Posterior vena cava (tissue), 2 donors: Measurements from ENCODE around the gene SCYL2. TPM values are rescaled to one million over a fixed set of nuclear protein-coding genes. Genes with fewer than 3 reads are reported as not detected.

Experiments
- DNase-seq: peaks from one replicate; pipeline ENCODE4 v3.0.0-alpha.2; 2020; ENCODE audit warnings: low spot score
- intact Hi-C, 2 donors: fragments of 100-400 bp; cut with DNase I; formaldehyde crosslinking; loops; one replicate each; pipeline versions ENCODE4 v1.14.1 to v1.14.2; 2022 to 2023
- total RNA-seq, 2 donors: library from RNA; stranded (reverse); fragmentation: NEBNext Ultra II Directional; extraction: Animal tissue kit (Norgen Biotek cat#: 25700); gene quantifications; one replicate each; pipeline ENCODE4 v1.2.1, GENCODE V29; 2021
- donor health status: DM: yes; HTN: yes; CAD: no.
- donor health status: DM: yes; HTN: yes; CAD: no.

The SCYL2 gene
- total RNA-seq, 2 donors from 2014 or later = 40.4 to 55.1 TPM

DNA sequence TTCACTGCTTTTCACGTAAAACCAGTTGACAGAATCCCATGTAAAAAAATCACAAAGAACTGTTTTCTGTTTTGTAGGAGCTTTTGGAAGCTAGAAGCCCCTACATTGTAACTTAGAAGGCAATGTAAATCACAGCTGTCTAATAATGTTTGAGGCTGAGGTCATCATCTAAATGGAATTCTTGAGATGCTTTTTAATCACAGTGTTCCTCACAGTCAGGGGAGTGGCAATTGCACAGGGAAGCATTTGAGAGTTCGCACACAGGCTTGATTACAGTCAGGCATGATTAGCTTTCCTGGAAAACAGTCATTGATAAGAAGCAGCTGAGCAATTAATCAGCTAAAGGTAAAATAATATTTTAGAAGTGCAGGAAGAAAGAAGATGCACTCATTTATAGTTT is 92.8 kb downstream of the SCYL2 start:
- no peak for DNase-seq
- intact Hi-C loops = no loop called here

- DNase-seq = no peak
- intact Hi-C loops = no loop called here
Measured at GRCh38 chr12:100360450-100360849, 93.5 kb downstream of the SCYL2 start.

- no peak for DNase-seq
- intact Hi-C loops = no loop called here
Measured at GRCh38 chr12:100364324-100364723, 97.3 kb downstream of the SCYL2 start.

DNA sequence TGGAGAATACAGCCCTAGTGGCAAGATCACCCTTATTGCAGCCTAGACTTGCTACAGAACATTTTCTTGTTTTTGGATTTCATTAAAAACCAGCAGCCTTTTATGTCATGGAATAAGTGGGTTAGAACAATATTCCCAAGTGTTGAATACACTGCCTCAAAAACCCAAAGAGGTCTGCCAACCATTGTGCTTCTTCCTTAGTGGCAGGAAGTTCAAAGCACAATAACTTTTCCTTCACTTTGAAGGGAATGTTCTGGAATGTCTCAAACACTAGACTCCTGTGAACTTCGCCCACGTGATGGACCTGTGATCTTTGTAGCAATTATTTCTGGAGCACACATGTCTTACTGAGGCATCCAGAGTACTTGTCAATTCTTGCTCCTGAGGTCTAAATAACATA is 98.4 kb downstream of the SCYL2 start:
- no peak for DNase-seq
- intact Hi-C loops = no loop called here

DNA sequence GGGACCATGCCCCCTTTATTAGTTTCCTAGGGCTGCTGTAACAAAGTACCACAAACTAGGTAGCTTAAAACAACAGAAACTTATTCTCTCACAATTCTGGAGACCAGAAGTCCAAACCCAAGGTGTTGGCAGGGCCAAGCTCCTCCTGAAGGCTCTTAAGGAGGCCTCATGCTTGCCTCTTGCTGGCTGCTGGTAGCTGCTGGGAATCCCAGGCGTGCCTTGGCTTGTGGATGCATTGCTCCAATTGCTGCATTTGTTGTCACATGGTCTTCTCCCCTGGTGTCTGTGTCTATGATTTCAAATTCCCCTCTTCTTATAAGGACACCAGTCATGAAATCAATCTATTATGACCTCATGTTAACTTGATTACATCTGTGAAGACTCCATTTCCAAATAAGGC is 101.1 kb downstream of the SCYL2 start:
- intact Hi-C loops = no loop called here
- no peak for DNase-seq

- intact Hi-C loops = loop anchor here in 1 of 2 donors (10.0 kb wide), 1 partner anchor 184 kb away; no protein-coding TSS in a partner anchor
- DNase-seq = no peak
Measured at GRCh38 chr12:100371146-100371545, 104.2 kb downstream of the SCYL2 start.

GRCh38 chr12:100372853-100373640 is 106.1 kb downstream of the SCYL2 start:
- intact Hi-C loops = loop anchor here in 1 of 2 donors (10.0 kb wide), 1 partner anchor 182 kb away; no protein-coding TSS in a partner anchor

GRCh38 chr12:100375038-100375735 is 108.2 kb downstream of the SCYL2 start:
- intact Hi-C loops = loop anchor here in 1 of 2 donors (10.0 kb wide), 1 partner anchor 180 kb away; no protein-coding TSS in a partner anchor

More at GRCh38 chr12:100372853-100373640, 106.1 kb downstream of the SCYL2 start:
- no peak for DNase-seq

DNA sequence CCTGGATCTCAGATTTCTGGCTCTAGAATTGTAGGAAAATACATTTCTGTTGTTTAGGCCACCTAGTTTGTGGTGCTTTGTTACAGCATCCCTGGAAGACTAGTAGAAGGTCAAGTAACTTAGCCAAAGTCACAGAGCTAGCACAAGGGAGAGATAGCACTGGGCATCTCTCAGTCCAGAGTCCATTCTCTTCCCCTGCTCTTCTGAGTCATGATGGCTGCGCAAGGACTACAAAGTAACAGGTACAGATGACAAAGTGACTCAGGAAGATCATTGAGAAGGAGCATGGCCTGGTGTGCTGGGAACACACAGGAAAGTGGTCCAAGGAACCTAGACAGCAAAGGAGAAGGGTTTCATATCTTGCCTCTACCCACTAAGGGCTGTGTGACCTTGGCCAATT is 109.2 kb downstream of the SCYL2 start:
- intact Hi-C loops = loop anchor here in 1 of 2 donors (10.0 kb wide), 1 partner anchor 179 kb away; no protein-coding TSS in a partner anchor
- no peak for DNase-seq

More at GRCh38 chr12:100375038-100375735, 108.2 kb downstream of the SCYL2 start:
- DNase-seq = peak; percentile 85

DNA sequence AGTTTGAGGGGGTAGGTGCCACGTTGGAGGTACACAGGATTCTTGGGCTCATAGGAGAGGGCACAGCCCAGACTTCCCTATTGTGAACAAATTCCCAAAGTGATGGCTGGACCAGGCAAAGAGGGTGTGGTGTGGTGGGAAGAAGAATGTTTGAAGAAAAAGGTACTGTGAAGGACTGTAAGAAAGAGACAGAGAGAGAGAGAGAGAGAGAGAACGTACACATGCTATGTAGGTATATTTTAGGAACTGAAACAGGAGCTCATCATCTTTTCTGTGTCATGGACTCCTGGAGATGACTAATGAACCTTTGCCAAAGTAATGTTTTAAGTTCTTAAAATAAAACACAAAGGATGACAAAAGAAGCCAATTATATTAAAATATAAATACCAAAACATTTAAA is 114.4 kb downstream of the SCYL2 start:
- no peak for DNase-seq
- intact Hi-C loops = no loop called here

DNA sequence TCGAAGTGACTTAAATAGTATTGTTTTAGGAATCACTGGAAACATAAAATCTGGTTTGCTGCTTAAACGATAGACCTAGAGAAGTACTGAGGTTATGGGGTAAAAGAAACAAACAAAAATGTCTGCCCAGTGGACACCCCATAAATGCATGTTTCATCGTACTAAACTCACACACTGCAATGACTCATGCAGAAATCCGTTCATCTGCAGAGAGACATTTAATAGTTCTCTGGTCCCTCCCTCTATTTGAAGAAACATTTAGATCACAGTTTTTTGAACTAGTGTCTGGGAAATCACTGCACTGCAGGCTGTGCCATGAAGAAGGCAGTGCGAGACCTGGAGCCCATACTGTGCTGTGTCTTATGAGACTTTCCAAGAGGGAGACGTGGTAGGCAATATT is 115.4 kb downstream of the SCYL2 start:
- no peak for DNase-seq
- intact Hi-C loops = no loop called here

DNA sequence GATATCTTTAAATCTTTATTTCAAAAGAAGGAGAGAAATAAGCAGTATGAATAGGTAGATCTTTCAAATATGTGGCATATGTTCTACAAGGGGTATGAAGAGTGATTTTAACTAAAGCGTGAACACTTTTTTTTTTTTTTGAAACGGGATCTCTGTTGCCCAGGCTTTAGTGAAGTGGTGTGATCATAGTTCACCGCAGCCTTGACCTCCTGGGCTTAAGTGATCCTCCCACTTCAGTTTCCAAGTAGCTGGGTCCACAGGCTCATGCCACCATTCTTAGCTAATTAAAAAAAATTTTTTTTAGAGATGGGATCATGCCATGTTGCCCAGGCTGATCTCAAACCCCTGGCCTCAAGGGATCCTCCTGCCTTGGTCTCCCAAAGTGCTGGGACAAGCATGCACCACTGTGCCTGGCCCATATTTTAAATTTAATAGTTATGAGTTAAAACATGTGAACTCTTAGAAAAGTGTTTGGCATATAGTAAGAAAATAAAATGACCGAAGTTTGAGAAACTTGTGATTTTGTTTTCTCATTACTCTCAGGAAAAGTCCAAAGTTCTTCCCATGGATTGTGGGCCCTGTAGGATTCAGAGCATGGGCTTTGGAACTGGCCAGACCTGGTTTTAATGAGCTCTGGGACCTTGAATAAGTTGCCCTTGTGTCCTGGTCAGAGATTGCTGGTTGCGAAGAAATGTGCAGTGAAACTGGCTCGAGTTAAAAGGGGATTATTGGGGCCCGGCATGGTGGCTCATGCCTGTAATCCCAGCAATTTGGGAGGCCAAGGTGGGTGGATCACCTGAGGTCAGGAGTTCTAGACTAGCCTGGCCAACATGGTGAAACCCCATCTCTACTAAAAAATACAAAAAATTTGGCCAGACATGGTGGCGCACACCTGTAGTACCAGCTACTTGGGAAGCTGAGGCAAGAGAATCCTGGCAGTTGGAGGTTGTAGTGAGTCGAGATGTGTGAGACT is 116.9 kb downstream of the SCYL2 start:
- intact Hi-C loops = no loop called here
- DNase-seq = no peak

DNA sequence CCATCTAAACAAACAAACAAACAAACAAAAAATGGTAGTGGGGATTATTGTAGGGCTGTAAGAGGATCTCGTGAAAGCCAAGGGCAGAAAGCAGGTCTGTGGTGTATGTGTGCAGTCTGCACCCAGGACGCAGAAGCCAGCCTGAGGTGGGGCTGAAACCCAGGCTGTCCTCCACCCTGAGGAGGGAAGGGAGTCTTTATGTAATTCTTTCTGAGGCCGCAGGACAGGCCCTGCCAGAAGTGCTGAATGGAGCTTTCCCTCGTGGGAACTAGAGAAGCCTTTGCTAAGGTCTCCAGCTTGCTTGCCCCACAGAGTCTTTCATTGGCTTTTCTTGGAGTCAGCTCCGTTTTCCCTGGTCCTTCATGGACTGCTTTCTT is 117.6 kb downstream of the SCYL2 start:
- no peak for DNase-seq
- intact Hi-C loops = no loop called here

- no peak for DNase-seq
- intact Hi-C loops = no loop called here
Measured at GRCh38 chr12:100388382-100388781, 121.4 kb downstream of the SCYL2 start.

Other genes starting within 250 kb of the SCYL2 start
- gene BLTP3B, start 124.3 kb upstream of the SCYL2 start, total RNA-seq = 10 to 100 TPM; 45.0 to 88.6 TPM
- gene ACTR6, start 66.4 kb upstream of the SCYL2 start, total RNA-seq = 10 to 100 TPM; 26.5 to 32.8 TPM
- gene DEPDC4, start 98 bp upstream of the SCYL2 start, total RNA-seq = under 1 TPM in 1 of 2 donors, not detected in 1; 0.48 TPM
- gene SLC17A8, start 89.9 kb downstream of the SCYL2 start, total RNA-seq = not detected
- gene NR1H4, start 206.7 kb downstream of the SCYL2 start, total RNA-seq = under 1 TPM in 1 of 2 donors, not detected in 1; 0.93 TPM